Measurements from ENCODE around the gene SHISA6.

- TF ChIP-seq CTCF (IDR thresholded peaks at IDR 0.05) (peak in 4 of 7 experiments; percentile 33 to 55 (median 49)), POLR2A (IDR thresholded peaks at IDR 0.05) (no peak)
These were observed 56.0 kb downstream of the SHISA6 start for GRCh38 chr17:11296994-11297393.
